ENCODE data around the gene TNFAIP2.

GRCh38 chr14:103101257-103101962 is 21.9 kb upstream of the TNFAIP2 start:
- no peak for TF ChIP-seq EZH2 (IDR thresholded peaks at IDR 0.05; ENCODE audit: insufficient read depth, poor library complexity, severe bottlenecking)
- TF ChIP-seq EZH2phosphoT487 (IDR thresholded peaks at IDR 0.05; ENCODE audit: insufficient read depth, low read depth) = no peak

Measured in GM23248 (cell line).